HuH-7 (cell line): ENCODE measurements around the gene NAA10.

ENCODE experiments used
- DNase-seq: peaks from one replicate; pipeline ENCODE4 v3.0.0; 2011; ENCODE audit warnings: low spot score

The NAA10 gene

GRCh38 chrX:153948002-153948466 is 13.2 kb upstream of the NAA10 start:
- DNase-seq: no peak

- DNase-seq: peak; percentile 81
Measured at GRCh38 chrX:153947009-153947769, 12.4 kb upstream of the NAA10 start.

- DNase-seq: no peak
Measured at GRCh38 chrX:153945956-153946943, 11.4 kb upstream of the NAA10 start.

- no peak for DNase-seq
Measured at GRCh38 chrX:153944800-153945150, 9.9 kb upstream of the NAA10 start.

GRCh38 chrX:153944140-153944799 is 9.4 kb upstream of the NAA10 start, which contains the start of gene RENBP:
TSS of gene RENBP (minus strand) at chrX:153944643. CDS start at chrX:153944610, 33 bp downstream.
- DNase-seq: no peak

- DNase-seq: no peak
Measured at GRCh38 chrX:153941336-153942252, 6.8 kb upstream of the NAA10 start.

GRCh38 chrX:153939573-153939972 is 4.7 kb upstream of the NAA10 start:
- no peak for DNase-seq

- no peak for DNase-seq
Measured at GRCh38 chrX:153938226-153938786, 3.5 kb upstream of the NAA10 start.

GRCh38 chrX:153937056-153937455 is 2.2 kb upstream of the NAA10 start:
- DNase-seq: no peak

GRCh38 chrX:153935326-153935851 is 552 bp upstream of the NAA10 start:
- DNase-seq: peak; percentile 52

- DNase-seq: no peak
Measured at GRCh38 chrX:153934148-153934761, 582 bp downstream of the NAA10 start.

GRCh38 chrX:153933748-153934147 is 1.1 kb downstream of the NAA10 start:
- no peak for DNase-seq

GRCh38 chrX:153932220-153932915 is 2.5 kb downstream of the NAA10 start:
- DNase-seq: no peak

GRCh38 chrX:153931748-153932147 is 3.1 kb downstream of the NAA10 start:
- DNase-seq: no peak

- DNase-seq: no peak
Measured at GRCh38 chrX:153931151-153931550, 3.7 kb downstream of the NAA10 start.

GRCh38 chrX:153930011-153930910 is 4.6 kb downstream of the NAA10 start:
- DNase-seq: no peak

- no peak for DNase-seq
Measured at GRCh38 chrX:153929576-153929975, 5.3 kb downstream of the NAA10 start.

GRCh38 chrX:153928846-153929245 is 6.0 kb downstream of the NAA10 start:
- DNase-seq: no peak
